Posterior cingulate gyrus (tissue), 11 donors: ENCODE results near the gene SPAG5.
"Not testable (repeated sequence)": the region's sequence is repeated elsewhere in the genome, so short reads cannot be mapped to it uniquely, and the experiment has no call there.

ENCODE experiments used
- DNase-seq, 10 donors: peaks; one replicate each; pipeline versions ENCODE4 v3.0.0 to v3.0.0-alpha.2; 2020 to 2021; ENCODE audit warnings: mixed read lengths in 3 of 10
- intact Hi-C: fragments of 100-400 bp; cut with DNase I; formaldehyde crosslinking; loops from one replicate; pipeline ENCODE4 v1.15.1; 2023

SPAG5 gene

DNA sequence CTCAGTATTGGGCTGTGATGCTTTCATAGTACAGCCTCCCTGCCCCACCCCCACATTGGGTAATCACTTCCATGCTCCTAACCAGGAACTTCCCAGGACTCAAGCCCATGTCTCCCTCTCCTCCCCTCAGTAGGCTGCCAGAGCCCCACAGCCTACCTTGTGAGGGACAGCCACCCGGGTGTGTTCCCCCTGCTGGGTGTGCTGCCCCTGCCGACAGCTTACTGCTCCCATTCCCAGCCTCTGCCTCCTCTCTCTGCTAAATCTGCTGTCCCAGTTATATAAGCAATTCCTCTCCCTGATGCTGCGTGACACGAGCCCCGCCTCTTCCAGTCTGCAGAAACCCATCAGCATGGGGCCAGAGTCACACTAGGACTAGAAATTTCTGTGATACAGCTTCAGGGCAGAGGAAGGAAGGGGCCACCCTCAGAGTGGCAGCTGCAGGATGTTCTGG is 15.1 kb upstream of the SPAG5 start, which contains the start of gene RSKR:
RSKR (minus strand) TSS at position 255 of the 451 bp plus-strand sequence; CDS start at position 231, 24 bp downstream.
- intact Hi-C loops = loop anchor here (1.0 to 2.0 kb wide), 2 partner anchors 66 to 119 kb away; no protein-coding TSS in a partner anchor
- DNase-seq = peak in 8 of 10 donors; percentile 53 to 95 (median 68)

DNA sequence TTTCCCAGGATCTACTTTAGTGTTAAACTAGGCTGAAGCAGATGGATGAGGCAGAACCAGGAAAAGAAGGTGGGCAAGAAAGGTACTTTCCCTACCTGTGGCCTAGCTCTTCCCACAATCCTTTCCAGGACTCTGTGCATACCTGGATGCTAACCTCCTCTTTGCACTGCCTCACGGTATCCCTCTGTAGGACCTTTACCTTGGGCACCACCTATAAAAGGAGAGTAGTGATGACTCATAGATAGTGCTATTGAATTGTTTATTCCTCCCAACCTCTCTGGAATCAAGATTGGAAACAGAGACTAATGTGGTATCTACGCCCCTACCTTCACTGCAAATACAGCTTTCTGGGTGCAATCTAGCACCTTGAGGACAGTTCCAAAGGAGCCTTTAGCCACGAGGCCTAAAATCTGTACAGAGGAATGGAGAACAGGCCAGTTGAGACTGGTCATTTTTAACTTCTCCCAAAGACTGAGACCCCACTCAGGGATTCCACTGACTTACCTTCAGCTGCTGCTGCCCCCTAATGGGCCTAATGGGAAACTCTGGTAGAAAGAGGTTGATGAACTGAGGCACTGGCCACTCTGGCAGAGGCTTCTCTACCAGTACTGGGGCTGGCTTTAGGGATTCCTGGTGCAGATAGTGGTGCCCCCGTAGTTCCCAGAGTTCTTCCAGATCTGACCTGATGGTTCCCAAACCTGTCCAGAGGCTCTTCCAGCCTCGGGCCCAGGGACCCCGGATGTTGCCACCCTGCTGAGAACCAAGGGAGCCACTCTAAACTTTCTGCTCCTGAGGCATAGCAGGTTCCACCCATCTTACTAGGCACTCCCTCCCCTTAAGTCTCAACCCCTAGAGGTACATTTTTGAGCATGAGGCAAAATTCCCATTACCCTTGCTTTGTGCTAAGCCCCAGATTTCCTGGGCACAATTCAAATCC is 14.4 kb upstream of the SPAG5 start:
- intact Hi-C loops = loop anchor here (1.0 to 2.0 kb wide), 2 partner anchors 65 to 118 kb away; no protein-coding TSS in a partner anchor
- DNase-seq = peak in 3 of 10 donors; percentile 45 to 47 (median 45)

DNA sequence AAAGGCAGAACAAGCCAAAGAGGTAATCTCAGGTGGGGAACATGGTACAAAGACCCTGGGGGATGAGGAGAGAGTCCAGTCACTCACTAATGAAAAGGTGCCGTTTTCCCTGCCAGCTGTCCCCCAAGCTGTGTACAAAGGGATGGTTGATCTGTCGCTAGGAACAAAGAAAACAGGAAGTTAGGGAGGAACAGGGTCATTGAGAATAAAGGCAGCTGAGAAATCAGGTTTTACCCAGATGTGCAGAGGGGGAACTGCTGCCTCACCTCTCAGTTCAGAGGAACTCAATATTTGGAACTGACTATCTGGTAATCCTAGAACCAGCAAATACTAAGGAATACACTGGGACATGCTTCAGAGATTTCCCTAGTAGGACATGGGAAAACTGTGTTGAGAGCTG is 13.7 kb upstream of the SPAG5 start:
- DNase-seq = no peak
- intact Hi-C loops = loop anchor here (2.0 kb wide), 1 partner anchor 118 kb away; no protein-coding TSS in a partner anchor

DNA sequence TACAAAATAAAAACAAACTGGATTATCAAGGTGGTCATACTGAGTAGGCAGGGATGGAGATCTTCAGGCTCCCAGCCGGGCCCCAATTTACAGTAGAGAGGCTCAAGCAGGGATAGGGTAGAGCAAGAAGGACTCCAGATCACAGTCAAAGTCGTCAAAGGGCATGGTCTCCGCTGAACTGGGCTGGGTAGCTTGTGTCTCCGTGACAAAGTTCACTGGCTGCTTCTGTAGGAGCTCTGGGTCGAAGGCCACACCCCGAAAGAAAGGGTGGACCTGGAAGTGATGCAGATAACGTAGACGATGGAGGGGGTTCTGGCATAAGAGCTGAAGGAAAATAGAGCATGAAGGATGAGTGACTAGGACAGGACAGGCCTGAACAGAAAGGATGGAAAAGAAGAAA is 11.6 kb upstream of the SPAG5 start:
- intact Hi-C loops = no loop called here
- DNase-seq = no peak

DNA sequence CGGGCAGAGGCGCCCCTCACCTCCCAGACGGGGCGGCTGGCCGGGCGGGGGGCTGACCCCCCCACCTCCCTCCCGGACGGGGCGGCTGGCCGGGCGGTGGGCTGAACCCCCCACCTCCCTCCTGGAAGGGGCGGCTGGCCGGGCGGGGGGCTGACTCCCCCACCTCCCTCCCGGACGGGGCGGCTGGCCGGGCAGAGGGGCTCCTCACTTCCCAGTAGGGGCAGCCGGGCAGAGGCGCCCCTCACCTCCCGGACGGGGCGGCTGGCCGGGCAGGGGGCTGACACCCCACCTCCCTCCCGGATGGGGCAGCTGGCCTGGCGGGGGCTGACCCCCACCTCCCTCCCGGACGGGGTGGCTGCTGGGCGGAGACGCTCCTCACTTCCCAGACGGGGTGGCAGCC is 5.2 kb upstream of the SPAG5 start:
- DNase-seq, intact Hi-C loops: not testable (repeated sequence)

DNA sequence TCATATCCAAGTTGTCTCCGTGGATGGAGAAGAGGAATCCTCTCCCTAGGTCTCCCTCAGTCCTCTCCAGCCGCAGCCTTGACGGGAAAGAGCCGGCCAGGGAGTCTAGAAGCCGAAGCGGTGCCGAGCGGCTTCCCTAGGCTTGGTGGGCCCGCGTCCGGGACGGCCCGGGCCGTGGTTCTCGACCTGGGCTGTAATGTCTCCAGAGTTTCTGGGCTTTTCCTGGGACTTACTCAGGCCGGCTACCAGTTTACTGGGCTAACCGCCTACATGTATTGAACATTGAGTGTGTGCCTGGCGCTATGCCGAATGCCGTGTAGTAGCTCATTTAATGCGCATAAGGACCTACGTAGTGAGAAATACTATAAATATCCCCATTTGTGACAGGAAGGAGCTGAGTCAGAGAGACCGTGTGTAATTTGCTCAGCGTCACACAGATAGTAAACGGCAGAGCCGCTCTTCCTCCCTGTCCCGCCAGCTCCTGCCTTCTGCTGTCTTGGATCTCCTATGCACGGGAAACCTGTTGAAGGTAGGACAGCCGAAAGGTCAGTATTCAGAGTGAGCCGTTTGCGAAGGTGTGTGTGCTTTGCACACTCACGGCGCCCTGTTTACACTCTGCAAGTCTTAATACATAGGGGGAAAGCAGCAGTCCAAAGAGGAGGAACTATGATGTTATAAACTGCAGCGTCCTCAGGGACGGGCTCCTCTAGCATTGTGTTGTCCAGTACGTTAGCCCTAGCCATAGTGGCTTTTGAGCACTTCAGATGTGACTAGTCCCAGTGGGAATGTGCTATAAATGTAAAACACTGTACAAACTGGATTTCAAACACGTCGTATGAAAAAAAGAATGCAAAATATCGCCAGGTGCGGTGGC is 723 bp upstream of the SPAG5 start:
- peak in 7 of 10 donors; percentile 21 to 89 (median 63) for DNase-seq
- intact Hi-C loops = no loop called here

DNA sequence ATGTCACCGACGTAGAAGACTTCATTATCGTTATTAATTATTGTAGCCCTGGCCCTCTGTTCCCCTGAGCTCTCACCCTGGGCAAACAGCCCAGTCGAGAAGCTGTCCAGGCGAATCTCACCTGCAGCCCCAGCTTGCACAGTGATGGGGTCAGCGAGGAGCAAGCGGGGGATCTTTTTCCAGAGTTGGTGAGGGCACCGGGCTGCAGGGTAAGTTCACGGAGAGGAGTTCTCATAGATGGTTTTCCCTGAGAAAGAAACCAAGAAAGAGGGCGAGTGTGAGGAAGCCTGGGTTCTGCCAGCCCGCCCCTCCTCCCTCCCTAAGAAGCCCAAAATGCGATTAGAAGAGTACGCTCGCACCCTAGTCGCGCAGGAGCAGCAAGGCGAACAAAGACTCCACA is 436 bp downstream of the SPAG5 start:
- DNase-seq = no peak
- intact Hi-C loops = no loop called here

DNA sequence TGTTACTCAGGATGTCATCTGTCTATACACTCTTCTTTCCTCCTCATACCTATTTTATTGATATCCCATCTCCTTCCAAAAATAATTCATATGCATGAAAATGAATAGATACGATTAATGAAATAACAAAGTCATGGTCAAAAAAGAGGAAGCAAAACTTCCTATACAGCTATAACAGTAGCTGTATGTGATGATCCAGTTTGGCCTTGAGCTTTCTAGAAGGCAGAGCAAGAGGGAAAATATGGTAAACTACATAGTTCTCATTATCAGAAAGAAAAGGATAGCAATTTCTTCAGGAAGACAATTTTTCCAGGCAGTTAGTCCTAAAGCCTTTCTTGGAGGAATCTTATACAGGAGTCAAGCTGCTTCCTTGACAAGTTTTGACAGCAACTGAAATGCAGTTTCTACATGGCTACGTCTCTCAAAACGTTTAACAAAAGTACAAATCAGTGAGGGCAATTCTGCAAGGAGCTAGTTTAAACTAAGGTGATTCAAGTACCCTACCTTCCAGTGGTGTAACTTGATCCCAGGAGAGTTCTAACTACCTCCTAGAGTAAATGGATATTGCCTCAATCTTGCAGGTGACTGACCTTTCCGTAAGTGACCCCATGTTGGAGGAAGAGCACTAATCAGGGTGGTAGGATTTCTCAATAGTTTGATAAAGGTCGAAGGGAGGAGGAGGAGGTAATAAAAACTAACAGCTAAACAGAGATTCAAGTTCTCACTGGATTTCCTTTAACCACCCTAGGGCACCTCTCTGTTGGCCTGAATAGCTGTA is 1.0 kb downstream of the SPAG5 start:
- DNase-seq = no peak
- intact Hi-C loops = no loop called here

DNA sequence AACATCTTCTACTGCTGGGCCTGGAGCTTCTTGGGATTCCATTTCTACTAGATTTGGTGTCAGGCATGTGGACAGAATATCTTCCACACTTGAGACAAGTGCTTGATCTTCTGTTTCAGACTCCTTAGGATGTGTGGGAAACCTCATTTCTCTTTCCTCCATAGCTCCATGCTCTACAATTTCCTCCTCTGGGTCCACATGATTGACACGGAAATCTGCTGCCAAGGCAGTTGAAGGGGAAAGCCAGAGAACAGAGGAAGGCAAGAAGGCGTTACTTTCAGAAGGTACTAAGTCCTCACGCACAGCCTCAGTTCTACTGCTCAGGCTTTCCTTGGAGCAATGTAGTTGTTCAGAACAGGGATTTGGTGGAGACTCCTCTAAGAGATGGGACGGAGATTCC is 6.6 kb downstream of the SPAG5 start:
- no peak for DNase-seq
- intact Hi-C loops = no loop called here

DNA sequence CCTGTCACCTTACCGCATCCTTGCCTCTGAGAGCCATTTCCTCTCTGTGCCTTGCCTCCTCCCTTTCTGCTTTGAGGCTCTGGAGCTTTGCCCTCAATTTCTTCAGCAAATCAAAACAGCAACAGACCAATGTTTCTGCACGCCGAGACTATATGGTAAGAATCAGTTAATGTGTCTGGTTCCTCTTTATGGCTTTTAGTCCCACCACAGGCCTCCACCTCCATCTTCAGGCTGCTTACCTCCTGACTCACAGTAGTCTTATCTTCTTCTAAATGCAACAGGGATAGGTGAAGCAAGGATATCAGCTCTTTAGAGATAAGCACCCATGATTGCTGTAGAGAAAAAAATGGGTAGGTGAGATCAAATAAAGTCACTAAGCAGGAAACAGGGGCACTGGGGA is 13.0 kb downstream of the SPAG5 start:
- intact Hi-C loops = no loop called here
- DNase-seq = no peak

DNA sequence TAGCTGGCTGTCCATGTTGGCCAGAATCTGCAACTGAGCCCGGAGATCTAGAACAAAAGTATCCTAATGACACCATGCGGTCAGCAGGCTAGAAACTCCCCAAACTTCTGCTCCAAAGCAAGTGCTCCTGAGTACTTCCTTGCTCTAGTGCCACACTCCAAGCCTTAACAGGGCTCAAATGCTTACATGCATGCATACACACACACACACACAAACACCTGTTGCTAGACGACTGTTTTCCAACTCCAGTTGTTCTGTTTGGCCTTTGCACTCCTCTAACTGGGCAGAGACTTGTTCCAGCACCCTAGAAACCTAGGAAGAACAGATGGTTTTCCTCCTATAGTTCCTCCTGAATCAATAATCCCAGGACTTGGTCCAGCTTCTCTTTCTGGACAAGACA is 14.4 kb downstream of the SPAG5 start:
- intact Hi-C loops = no loop called here
- no peak for DNase-seq

DNA sequence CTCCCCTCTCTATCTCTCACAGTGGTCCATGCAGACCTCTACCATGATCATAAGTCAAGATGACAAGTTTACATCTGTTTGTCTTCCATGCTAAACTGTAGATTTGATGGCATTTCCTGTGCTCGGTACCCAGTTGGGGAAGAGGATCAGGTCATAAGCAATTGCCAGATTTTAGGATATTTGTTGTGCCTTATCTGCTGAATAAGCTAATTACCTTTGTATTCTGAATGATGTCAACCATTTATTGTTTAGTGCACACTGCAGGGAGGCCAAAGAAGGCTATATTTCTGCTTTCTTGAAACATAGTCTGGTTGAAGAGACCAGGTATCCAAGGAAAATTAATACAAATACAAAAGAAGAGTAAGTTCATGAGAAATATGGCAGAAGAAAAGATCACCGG is 16.3 kb downstream of the SPAG5 start:
- no peak for DNase-seq
- intact Hi-C loops = no loop called here

DNA sequence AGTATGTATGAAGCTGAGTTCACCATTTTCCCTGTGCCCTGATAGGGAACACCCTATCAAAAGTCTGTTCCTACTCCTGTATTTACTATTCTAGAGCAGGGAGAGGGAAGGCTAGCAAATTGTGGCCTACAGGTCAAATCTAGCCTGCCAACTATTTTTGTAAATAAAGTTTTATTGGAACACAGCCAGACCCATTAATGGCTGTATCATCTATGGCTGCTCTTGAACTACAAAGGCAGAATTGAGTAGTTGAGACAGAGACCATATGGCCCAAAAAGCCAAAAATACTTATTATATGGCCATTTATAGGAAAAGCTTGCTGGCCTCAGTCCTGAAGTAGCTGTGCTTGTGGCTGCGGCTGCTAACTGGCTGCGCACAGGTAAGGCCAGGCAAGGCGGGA is 17.9 kb downstream of the SPAG5 start:
- DNase-seq = no peak
- intact Hi-C loops = no loop called here

DNA sequence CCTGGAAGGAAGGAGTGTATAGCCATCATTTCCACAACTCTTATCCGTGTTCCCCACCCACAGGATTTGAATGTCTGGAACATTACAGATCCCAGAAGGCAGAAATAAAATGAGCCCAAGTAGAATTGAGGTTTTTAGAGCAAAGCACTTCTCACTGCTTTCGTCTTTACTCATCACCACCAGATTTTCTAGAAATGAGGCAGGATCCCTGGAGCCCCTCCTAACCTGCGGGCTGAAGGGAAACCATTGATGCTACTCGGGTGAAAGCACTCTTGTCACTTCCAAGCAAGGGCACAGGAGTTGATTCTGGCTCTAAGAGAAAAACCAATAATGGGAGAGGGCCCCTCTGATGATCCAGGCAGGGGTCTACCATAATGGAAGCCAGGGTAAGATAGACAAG is 19.3 kb downstream of the SPAG5 start:
- intact Hi-C loops = no loop called here
- DNase-seq = no peak

DNA sequence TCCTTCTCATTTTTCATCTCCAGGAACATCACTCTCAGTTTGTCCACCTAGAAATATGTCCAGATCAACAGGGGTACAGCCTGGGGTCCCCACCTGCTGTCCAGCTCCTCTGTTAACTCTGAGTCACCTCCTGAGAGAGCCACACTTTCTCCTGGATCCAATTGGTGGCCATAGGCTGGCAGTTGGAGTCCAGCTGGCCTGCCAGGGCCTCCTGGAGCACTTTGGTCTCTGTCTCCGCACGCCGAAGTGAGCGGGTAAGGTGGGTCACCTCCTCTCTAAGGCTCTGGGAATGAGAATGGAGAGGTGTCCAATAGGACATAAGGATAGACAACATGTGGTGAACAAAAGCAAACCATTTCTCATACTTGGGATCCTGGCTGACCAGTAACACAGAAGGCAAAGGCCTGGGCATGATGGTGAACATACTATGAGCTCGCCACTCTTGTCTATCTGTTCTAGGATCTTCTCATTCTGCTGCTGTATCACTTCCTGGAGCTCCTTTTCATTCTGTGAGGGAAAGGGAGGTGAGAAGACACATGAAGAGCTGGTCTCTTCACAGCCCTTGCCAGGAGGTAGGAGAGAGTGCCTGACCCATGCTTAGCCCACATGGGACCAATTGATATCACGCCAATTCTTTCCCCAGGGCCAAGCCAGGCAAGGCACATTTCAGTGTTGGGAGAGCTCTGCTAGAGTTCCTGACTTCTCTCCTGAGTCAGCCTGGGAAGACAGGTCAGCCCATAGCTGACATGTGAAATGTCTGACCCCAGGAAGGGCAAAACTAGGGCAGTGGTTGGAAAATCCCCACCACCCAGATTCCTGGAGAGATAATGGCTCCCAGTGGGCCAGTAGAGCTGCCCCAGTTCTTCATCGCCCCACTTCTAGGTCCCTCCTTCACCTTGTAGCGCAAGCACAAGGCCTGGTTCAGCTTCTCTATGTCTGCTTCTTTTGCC is 20.3 kb downstream of the SPAG5 start:
- no peak for DNase-seq

DNA sequence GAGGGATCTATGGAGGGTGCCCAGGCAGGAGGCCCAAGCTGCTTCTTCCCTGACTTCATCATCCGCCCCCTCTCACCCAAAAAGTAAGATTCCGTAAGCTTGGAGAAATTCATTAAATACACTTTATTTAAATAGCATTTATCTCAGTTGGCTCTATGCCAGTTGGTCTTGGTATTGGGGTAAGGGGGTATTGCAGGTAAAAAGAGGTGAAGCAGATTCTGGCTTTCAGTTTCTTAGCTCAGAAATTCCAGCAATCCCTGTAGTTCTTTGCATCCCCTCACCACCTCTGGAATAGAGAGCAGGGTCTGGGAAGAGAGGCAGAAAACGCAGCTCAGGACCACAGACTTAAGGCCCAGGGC is 21.4 kb downstream of the SPAG5 start:
- intact Hi-C loops = no loop called here
- no peak for DNase-seq

More for the DNA sequence above, 20.3 kb downstream of the SPAG5 start:
- intact Hi-C loops = no loop called here

DNA sequence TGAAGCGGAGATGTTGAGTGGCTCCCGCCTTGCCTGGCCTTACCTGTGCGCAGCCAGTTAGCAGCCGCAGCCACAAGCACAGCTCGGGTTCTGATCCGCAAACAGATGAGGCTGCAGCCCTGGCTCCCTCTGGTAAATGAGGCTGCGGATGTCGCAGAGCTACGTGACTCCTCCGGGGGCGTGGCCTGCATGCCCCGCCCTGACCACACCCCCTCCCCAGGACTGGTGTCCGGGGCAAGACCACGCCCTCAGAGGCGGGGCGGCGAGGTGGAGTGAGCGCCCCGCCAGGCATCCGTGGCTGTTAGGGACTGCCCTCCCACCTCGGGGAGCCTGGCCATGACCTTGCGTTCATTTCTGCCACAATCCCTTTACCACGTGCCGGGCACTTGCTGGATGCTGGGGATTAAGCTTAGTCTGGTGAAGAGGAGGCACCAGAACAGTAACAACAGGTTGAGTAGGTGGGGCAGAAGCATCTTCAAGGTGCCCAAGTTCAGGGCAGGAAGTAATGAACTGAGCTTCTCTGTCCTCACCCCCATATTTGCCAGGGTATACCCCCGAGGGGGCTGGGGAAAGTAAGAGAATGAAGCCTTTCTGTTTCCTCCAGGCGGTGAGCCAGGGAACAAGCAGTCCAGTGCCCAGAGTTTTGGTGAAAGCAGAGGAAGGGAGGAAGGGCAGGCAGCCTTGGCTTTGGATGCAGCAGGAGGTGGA is 21.9 kb downstream of the SPAG5 start, which contains the start of gene ALDOC:
ALDOC (minus strand) TSS at position 138 of the 708 bp plus-strand sequence. CDS start 1,363 bp downstream, outside the sequence.
- intact Hi-C loops = no loop called here
- DNase-seq = peak; percentile 93 to 100 (median 98)

DNA sequence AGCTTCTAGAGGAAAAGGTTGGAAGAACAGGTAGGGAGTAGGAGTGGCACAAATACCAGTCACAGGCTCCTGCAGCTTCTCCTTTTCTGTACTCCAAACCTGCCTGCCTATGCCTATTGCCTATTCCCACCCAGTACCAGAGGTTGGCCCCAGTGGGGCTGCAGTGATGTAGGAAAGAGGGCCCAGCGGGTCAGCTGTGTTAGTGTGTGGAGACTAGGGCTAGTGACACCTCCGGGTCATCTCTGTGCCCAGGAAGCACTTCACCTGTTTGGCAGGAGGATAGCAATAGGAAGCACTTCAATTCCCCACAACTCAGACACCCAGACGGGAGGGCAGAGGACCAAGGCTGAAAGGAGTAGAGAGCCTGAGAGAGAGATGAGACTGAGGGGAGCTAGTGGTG is 22.8 kb downstream of the SPAG5 start:
- intact Hi-C loops, DNase-seq: not testable (repeated sequence)
